HG02884 (cell line): Measurements from ENCODE around the gene PPM1A.
A peak's percentile ranks its signal among the peaks of the same experiment; 100 is the strongest.
"Not testable (repeated sequence)": the region's sequence is repeated elsewhere in the genome, so short reads cannot be mapped to it uniquely, and the experiment has no call there.

Source experiments
- ATAC-seq: cut with Tn5 transposase; IDR thresholded peaks from one replicate; pipeline ENCODE4 v1.9.1; 2021; ENCODE audit warnings: mild to moderate bottlenecking, moderate library complexity; ENCODE audit not compliant: unreplicated experiment

PPM1A gene

GRCh38 chr14:60315196-60315990 is 66.4 kb downstream of the PPM1A start:
- no peak for ATAC-seq

GRCh38 chr14:60317609-60318008 is 68.6 kb downstream of the PPM1A start:
- ATAC-seq: no peak

DNA sequence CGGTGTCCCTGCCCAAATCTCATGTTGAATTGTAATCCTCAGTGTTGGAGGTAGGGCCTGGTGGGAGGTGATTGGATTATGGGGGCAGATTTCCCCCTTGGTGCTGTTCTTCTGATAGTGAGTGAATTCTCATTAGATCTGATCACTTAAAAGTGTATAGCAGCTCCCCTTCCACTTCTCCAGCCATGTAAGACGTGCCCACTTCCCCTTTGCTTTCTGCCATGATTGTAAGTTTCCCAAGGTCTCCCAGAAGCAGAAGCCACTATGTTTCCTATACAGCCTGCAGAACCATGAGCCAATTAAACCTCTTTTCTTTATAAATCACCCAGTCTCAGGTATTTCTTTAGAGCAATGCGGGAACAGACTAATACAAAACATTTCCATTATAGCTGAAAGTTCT is 71.8 kb downstream of the PPM1A start:
- ATAC-seq: not testable (repeated sequence)

- ATAC-seq: no peak
Measured at GRCh38 chr14:60323199-60323896, 74.3 kb downstream of the PPM1A start.

- ATAC-seq: no peak
Measured at GRCh38 chr14:60324837-60325236, 75.8 kb downstream of the PPM1A start.

DNA sequence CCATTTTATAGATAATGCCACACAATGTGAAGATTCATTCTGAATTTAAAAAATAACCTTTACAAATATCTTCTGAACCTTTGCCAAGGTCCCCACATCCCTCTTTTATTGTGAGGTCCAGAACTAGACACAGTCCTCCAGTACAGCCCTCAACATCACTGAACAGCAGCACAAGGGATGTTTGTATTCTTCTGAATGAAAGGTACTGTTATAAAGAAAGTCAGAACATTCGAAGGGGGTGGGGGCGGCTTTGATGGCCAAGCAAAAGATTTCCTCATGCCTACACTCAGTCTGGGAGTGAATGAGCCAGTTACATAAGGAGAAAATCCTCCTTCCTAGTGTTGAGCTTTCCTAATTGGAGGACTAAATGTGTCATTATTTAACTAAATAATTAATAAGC is 77.3 kb downstream of the PPM1A start:
- no peak for ATAC-seq

DNA sequence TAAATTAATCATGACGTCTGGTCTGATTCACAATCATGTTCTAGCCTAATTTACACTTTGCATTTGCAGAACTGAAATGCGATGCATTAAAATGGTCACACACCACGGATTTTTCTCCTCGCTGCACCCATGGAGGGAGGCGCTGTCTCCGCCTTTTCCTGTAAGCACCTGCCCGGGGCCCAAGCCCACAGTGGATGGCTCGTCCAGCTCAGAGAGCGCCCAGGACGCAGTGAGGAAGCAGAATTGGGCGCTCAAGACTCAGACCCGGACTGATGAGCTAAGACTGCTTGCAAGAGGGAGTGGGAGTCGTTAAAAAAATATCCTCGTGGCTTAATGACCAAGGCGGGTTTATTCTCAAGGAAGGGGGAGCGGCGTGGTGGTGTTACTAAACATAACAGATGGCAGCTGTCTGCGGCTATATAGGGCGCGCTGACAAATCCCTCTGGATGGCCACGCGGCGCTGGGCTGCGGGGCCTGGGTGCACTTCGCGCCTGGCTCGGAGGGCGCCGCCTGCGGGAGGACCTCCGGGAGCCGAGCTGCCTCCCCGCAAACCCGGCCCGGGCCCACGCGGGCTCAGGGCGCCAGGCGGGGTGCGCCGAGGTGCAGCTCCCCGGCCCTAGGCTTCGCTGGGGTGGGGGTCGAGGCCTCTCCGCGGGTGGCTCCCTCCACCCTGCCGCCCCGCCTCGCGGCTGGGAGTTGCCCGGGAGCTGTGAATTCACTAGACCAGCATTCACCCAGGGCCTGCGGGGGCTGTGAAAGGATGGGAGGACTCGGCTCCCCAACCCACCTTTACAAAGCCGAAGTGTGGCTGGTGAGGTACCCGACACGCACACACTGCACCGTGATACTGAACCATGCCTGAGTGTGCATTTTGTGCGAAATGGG is 78.7 kb downstream of the PPM1A start:
- ATAC-seq: peak; percentile 57

- ATAC-seq: no peak
Measured at GRCh38 chr14:60328583-60328982, 79.6 kb downstream of the PPM1A start.

GRCh38 chr14:60329274-60329673 is 80.3 kb downstream of the PPM1A start:
- no peak for ATAC-seq

GRCh38 chr14:60331201-60332045 is 82.4 kb downstream of the PPM1A start:
- peak; percentile 67 for ATAC-seq

DNA sequence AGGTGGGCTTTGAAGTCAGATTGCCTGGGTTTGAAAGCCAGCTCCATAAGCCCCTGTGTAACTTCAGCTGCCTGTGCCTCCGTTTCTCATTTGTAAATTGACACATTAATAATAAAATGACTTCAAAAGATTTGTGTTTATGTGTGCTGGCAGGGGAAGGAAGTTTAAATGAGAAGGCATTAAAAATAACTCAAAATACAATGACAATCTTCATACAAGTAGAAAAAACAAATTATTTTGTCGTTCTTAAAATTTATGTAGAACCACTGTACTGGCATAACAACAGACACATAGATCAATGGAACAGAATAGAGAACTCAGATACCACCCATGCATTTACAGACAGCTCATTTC is 83.0 kb downstream of the PPM1A start:
- ATAC-seq: no peak

DNA sequence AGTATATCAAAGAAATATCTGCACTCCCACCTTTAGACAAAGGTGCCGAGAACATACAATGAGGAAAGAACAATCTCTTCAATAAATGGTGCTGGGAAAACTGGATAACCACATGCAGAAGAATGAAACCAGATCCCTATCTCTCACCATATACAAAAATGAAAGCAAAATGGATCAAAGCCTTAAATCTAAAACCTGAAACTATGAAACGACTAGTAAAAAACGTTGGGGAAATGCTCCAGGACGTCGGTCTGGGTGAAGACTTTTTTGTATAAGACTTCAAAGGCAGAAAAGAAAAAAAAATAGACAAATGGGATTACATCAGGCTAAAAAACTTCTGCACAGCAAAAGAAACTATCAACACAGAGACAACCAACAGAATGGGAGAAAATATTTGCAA is 83.8 kb downstream of the PPM1A start:
- ATAC-seq: no peak

GRCh38 chr14:60339571-60339970 is 90.5 kb downstream of the PPM1A start:
- ATAC-seq: no peak

DNA sequence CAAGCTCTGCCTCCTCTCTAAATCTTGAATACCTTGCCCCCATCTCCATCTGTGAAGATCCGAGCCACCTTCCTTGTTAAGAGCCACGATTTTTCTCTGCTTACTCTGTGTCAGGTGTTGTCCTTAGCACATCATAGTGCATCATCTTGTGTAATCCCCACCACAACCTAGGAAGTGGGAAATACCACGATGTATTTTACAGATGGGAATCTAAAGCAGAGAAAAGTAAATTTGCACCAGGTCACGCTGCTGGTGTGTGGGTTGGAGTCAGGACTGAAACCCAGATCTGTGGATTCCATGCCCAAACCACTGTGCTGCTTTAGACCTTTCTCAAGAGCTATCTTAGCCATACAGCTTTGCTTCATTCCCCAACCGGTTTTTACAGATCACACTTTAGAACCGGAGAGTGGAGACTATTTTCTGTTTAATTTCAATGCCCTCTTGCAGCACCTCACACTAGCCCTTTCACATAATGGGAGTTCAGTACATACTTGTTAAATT is 94.6 kb downstream of the PPM1A start:
- no peak for ATAC-seq

DNA sequence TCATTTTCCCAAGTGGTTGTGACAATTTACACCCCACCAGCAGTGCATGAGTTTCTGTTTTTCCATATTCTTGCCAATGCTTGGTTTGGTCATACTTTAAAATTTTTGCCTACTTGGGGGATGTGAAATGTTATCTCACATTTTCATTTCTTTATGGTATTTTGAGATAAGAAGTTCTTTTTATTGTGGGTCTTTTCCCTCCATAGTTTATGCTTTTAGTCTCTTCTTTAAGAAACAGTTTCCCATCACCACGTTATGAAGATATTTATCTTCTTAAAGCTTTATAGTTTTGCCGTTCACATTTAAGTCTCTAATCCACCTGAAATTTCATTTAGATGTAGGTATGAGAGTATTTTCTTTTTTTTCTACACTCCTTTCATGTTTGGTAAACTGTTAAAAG is 95.7 kb downstream of the PPM1A start:
- no peak for ATAC-seq

DNA sequence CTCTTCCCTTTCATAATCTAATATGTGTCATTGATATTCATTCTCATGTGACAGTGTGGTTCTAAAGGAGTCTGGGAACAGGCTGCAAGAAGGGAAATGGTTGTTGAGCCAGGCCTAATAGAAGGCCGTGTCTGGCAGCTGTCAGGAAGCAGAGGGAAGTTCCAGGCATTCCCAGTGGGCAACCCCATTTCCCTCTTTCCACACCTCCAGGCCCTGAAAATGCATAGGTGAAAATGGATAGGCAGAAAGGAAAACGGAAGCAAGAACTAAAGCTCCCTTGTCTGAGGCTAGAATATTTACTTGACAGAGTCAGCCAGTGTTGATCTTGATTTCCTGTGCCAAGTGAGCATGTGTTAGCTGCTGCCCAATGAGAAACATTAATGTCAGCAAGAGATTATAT is 97.7 kb downstream of the PPM1A start:
- ATAC-seq: no peak

- no peak for ATAC-seq
Measured at GRCh38 chr14:60348211-60348610, 99.2 kb downstream of the PPM1A start.
